ENCODE data around the gene UNC13C.

- TF ChIP-seq CTCF (IDR thresholded peaks at IDR 0.05) (no peak), POLR2A (IDR thresholded peaks at IDR 0.05) (no peak)
These were observed 395.1 kb downstream of the UNC13C start for GRCh38 chr15:54373332-54373731.

All from tibial nerve (tissue), 3 donors.